Measurements from ENCODE around the gene KIF9.

GRCh38 chr3:47210863-47211405, 71.7 kb downstream of the KIF9 start:
- TF ChIP-seq CTCF (IDR thresholded peaks at IDR 0.05 in 8 of 11, conservative IDR thresholded peaks at IDR 0.05 in 3 of 11), result no peak
- TF ChIP-seq POLR2A (IDR thresholded peaks at IDR 0.05), result no peak
